Upper lobe of left lung (tissue), 6 donors: Measurements from ENCODE around the gene NHSL1. TPM values are rescaled to one million over a fixed set of nuclear protein-coding genes. Genes with fewer than 3 reads are reported as not detected.

Experiments
- ATAC-seq, 2 donors: fragments of 200-7000 bp; cut with Tn5 transposase; one replicate each; pipeline ENCODE4 v1.9.1; 2022; ENCODE audit warnings: mild to moderate bottlenecking in 2 of 2, moderate library complexity in 2 of 2; ENCODE audit not compliant: low FRiP score in 2 of 2
- DNase-seq, 2 donors: peaks; one replicate each; pipeline ENCODE4 v3.0.0-alpha.2; 2019 to 2020
- H3K27ac ChIP-seq, 4 donors: fragments of 200-600 bp; sonication (generic); one replicate each; pipeline ENCODE4 v1.5.1; 2016 to 2019
- H3K27me3 ChIP-seq, 4 donors: fragments of 200-600 bp; sonication (generic); one replicate each; pipeline ENCODE4 v1.5.1; 2017 to 2019
- H3K36me3 ChIP-seq, 4 donors: fragments of 200-600 bp; sonication (generic); one replicate each; pipeline ENCODE4 v1.5.1; 2016 to 2019
- H3K4me1 ChIP-seq, 4 donors: fragments of 200-600 bp; sonication (generic); one replicate each; pipeline ENCODE4 v1.5.1; 2018 to 2019
- H3K4me3 ChIP-seq, 4 donors: fragments of 200-600 bp; sonication (generic); one replicate each; pipeline ENCODE4 v1.5.1; 2017 to 2019; ENCODE audit warnings: mild to moderate bottlenecking in 2 of 4, moderate library complexity in 1 of 4
- H3K9me3 ChIP-seq, 4 donors: fragments of 200-600 bp; sonication (generic); one replicate each; pipeline ENCODE4 v1.5.1; 2018 to 2019
- EP300 ChIP-seq, 4 donors: sonication (generic); formaldehyde crosslinking; IDR thresholded peaks; one replicate each; pipeline ENCODE4 v1.5.1; 2017; ENCODE audit warnings: antibody characterized with exemption in 4 of 4, control low read depth in 2 of 4
- POLR2A ChIP-seq, 4 donors: fragments of 450-650 bp; IDR thresholded peaks; one replicate each; pipeline ENCODE4 v1.5.1; 2016 to 2017; ENCODE audit warnings: antibody characterized with exemption in 4 of 4, mild to moderate bottlenecking in 2 of 4
- POLR2AphosphoS5 ChIP-seq, 2 donors: sonication (generic); formaldehyde crosslinking; IDR thresholded peaks; one replicate each; pipeline ENCODE4 v1.5.1; 2017; ENCODE audit warnings: antibody characterized with exemption in 2 of 2
- WGBS, 2 donors: methylation state at CpG; one replicate each; pipeline ENCODE4 v1.1.5; 2017 to 2018; 5-methylcytosine and 5-hydroxymethylcytosine counted together
- total RNA-seq, 6 donors: library from RNA; depleted of rRNA in 4 of 6; stranded (reverse); fragments of >200 nt in 4 of 6; gene quantifications; one replicate each; pipeline versions ENCODE4 v1.1.0 to v1.2.1, GENCODE V29; 2016 to 2021
- TF ChIP-seq, protein P1 (sequence below), 6 experiments: fragments of 450-650 bp in 4 of 6; fragments of 200-600 bp in 2 of 6; sonication (generic) in 2 of 6; IDR thresholded peaks; one replicate each; pipeline ENCODE4 v1.5.1; 2016 to 2019; ENCODE audit warnings: antibody characterized with exemption in 6 of 6
- donor health status: DM: no; HTN: no; CAD: no; lungs with moderate emphysema.
- donor health status: DM: no; HTN: yes; CAD: no; lungs with severe emphysema.

The NHSL1 gene
- total RNA-seq, 6 donors from 2014 or later = 37.3 to 80.2 (median 56.6) TPM

DNA sequence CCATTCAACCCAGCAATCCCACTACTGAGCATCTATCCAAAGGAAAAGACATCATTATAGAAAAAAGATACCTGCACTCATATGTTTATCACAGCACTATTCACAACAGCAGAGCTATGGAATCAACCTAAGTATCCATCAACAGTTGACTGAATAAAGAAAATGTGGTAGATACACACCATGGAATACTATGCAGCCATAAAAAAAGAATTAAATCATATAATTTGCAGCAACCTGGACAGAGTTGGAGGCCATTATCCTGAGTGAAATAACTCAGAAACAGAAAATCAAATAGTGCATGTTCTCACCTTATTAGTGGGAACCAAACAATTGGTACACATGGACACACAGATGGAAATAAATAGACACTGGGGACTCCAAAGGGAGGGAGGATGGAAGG, 23.2 kb downstream of the NHSL1 start:
- Histone ChIP-seq H3K36me3 (peaks cover 0 to under 1% (median 0%) of the 10 kb centered on the region in 4 donors), H3K4me3 (no peak overlapping the region), H3K27ac (no peak overlapping the region), H3K27me3 (no peaks in the 10 kb centered on the region), H3K9me3 (no peaks in the 10 kb centered on the region), H3K4me1 (no peaks in the 10 kb centered on the region)
- TF ChIP-seq POLR2A (IDR thresholded peaks at IDR 0.05) = no peak
- ATAC-seq = no peak
- no peak for DNase-seq

DNA sequence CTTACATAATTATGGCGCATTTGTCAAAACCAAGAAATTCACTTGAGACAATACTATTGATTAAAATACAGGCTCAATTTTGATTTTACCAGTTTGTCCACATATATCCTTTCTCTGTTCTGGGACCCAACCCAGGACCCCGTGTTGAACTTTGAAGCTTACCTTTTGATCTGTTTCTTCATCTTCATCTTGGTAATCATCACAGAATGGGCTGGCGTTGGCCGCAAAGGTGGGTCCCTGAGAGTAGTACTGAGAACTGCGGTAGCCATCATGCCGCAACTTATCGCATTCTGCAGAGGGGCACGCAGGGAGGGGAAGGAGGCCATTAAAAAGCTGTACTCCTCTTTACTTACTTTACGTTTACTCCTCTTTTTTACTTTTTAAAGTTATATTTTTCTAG, 26.1 kb downstream of the NHSL1 start:
- H3K27ac ChIP-seq = no peak overlapping the region
- H3K27me3 ChIP-seq = no peaks in the 10 kb centered on the region
- 92 to 96% methylated on average over 9 of the region's 9 CpGs for WGBS, 2 donors
- ATAC-seq = no peak
- no peak for DNase-seq
- no peaks in the 10 kb centered on the region for H3K4me1 ChIP-seq
- TF ChIP-seq POLR2AphosphoS5 (IDR thresholded peaks at IDR 0.05) (no peak), POLR2A (IDR thresholded peaks at IDR 0.05) (no peak), EP300 (IDR thresholded peaks at IDR 0.05) (no peak)
- TF ChIP-seq, protein P1, sequence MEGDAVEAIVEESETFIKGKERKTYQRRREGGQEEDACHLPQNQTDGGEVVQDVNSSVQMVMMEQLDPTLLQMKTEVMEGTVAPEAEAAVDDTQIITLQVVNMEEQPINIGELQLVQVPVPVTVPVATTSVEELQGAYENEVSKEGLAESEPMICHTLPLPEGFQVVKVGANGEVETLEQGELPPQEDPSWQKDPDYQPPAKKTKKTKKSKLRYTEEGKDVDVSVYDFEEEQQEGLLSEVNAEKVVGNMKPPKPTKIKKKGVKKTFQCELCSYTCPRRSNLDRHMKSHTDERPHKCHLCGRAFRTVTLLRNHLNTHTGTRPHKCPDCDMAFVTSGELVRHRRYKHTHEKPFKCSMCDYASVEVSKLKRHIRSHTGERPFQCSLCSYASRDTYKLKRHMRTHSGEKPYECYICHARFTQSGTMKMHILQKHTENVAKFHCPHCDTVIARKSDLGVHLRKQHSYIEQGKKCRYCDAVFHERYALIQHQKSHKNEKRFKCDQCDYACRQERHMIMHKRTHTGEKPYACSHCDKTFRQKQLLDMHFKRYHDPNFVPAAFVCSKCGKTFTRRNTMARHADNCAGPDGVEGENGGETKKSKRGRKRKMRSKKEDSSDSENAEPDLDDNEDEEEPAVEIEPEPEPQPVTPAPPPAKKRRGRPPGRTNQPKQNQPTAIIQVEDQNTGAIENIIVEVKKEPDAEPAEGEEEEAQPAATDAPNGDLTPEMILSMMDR (IDR thresholded peaks at IDR 0.05) = no peak
- no peak overlapping the region for H3K4me3 ChIP-seq
- H3K9me3 ChIP-seq = no peaks in the 10 kb centered on the region
- H3K36me3 ChIP-seq = peaks cover 0 to 5% (median 2%) of the 10 kb centered on the region in 4 donors

DNA sequence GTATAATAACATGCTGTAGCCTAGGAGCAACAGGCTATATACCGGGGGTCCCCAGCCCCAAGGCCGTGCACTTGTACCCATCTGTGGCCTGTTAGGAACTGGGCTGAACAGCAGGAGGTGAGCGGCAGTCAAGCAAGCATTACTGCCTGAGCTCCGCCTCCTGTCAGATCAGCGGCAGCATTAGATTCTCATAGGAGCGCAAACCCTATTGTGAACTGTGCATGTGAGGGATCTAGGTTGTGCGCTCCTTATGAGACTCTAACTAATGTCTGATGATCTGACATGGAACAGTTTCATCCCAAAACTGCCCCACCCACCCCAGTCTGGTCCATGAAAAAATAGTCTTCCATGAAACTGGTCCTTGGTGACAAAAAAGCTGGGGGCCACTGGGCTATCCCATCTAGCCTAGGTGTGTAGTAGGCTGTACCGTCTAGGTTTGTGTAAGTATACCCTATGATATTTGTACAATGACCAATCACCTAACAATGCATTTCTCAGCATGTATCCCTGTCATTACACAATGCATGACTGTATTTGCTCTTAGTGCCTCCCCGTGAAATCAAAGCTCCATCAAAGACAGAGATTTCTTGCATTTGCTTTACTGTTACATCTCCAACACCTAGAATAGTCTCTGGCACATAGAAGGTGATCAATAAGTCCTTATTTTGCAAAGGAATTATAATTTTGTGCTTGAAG, 30.8 kb downstream of the NHSL1 start:
- H3K36me3 ChIP-seq = peaks cover 0 to 13% (median 8%) of the 10 kb centered on the region in 4 donors
- H3K4me3 ChIP-seq = no peak overlapping the region
- H3K27ac ChIP-seq = no peak overlapping the region
- DNase-seq = no peak
- WGBS, 2 donors = 93 to 95% methylated on average over 9 of the region's 9 CpGs
- no peaks in the 10 kb centered on the region for H3K4me1 ChIP-seq
- H3K27me3 ChIP-seq = no peaks in the 10 kb centered on the region
- TF ChIP-seq EP300 (IDR thresholded peaks at IDR 0.05) (no peak), POLR2A (IDR thresholded peaks at IDR 0.05) (no peak), POLR2AphosphoS5 (IDR thresholded peaks at IDR 0.05) (no peak)
- TF ChIP-seq, protein P1 (IDR thresholded peaks at IDR 0.05) = no peak
- H3K9me3 ChIP-seq = no peaks in the 10 kb centered on the region
- ATAC-seq = no peak

DNA sequence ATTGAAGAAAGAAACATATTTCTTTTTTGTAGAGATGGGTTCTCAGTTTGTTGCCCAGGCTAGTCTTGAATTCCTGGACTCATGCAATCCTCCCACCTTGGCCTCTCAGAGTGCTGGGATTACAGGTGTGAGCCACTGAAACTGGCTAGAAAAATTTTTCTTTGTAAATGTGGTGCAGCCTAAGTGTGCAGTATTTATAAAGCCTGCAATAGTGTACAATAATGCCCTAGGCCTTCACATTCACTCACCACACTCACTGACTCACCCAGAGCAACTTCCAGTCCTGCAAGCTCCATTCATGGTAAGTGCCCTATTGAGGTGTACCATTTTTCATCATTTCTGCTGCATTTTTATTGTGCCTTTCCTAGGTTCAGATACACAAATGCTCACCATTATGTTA, 31.4 kb downstream of the NHSL1 start:
- DNase-seq (no peak), ATAC-seq (no peak)
- no peak for TF ChIP-seq POLR2AphosphoS5 (IDR thresholded peaks at IDR 0.05)
- no peak for TF ChIP-seq EP300 (IDR thresholded peaks at IDR 0.05)
- TF ChIP-seq, protein P1 (IDR thresholded peaks at IDR 0.05) = no peak
- TF ChIP-seq POLR2A (IDR thresholded peaks at IDR 0.05) = no peak
- Histone ChIP-seq H3K4me1 (no peaks in the 10 kb centered on the region), H3K36me3 (peaks cover 0 to 13% (median 8%) of the 10 kb centered on the region in 4 donors), H3K9me3 (no peaks in the 10 kb centered on the region), H3K4me3 (no peak overlapping the region), H3K27me3 (no peaks in the 10 kb centered on the region), H3K27ac (no peak overlapping the region)

DNA sequence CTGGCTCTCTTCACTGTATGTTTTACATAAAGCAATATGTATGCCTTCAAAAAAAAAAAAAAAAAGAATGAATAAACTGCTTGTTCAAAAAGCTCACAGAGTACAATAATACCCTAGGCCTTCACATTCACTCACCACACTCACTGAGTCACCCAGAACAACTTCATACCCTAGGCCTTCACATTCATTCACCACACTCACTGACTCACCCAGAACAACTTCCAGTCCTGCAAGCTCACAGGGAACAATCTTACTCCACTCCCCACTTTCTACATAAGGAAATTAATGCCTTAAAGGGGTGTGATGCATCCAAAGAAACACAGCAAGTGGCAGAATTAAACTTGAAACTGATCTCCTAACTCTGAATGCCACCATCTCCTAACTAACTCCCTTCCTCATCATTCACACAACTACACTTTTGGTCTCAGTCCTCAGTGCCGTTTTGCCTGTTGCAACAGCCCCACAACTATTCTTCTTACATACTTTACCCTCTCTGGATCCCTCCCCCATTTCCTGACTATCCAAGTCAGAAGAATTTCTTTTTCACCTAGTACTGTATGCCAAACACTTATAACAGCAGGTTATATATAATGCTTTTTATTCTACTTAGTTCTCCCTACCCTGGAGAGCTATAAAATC, 34.2 kb downstream of the NHSL1 start:
- H3K4me3 ChIP-seq = no peak overlapping the region
- no peaks in the 10 kb centered on the region for H3K27me3 ChIP-seq
- ATAC-seq (no peak), DNase-seq (no peak)
- 31 to 58% methylated on average over 1 of the region's 1 CpG for WGBS, 2 donors
- no peaks in the 10 kb centered on the region for H3K4me1 ChIP-seq
- no peak overlapping the region for H3K27ac ChIP-seq
- H3K36me3 ChIP-seq = peaks cover 0 to 13% (median 6%) of the 10 kb centered on the region in 4 donors
- TF ChIP-seq POLR2AphosphoS5 (IDR thresholded peaks at IDR 0.05) (no peak), EP300 (IDR thresholded peaks at IDR 0.05) (no peak), POLR2A (IDR thresholded peaks at IDR 0.05) (no peak)
- TF ChIP-seq, protein P1 (IDR thresholded peaks at IDR 0.05) = no peak
- no peaks in the 10 kb centered on the region for H3K9me3 ChIP-seq
